GM18517 (cell line): ENCODE results near the gene SETD2.
A peak's percentile ranks its signal among the peaks of the same experiment; 100 is the strongest.

ENCODE experiments used
- ATAC-seq: cut with Tn5 transposase; IDR thresholded peaks from one replicate; pipeline ENCODE4 v1.9.1; 2021; ENCODE audit warnings: mild to moderate bottlenecking, moderate library complexity; ENCODE audit not compliant: unreplicated experiment

Gene SETD2

DNA sequence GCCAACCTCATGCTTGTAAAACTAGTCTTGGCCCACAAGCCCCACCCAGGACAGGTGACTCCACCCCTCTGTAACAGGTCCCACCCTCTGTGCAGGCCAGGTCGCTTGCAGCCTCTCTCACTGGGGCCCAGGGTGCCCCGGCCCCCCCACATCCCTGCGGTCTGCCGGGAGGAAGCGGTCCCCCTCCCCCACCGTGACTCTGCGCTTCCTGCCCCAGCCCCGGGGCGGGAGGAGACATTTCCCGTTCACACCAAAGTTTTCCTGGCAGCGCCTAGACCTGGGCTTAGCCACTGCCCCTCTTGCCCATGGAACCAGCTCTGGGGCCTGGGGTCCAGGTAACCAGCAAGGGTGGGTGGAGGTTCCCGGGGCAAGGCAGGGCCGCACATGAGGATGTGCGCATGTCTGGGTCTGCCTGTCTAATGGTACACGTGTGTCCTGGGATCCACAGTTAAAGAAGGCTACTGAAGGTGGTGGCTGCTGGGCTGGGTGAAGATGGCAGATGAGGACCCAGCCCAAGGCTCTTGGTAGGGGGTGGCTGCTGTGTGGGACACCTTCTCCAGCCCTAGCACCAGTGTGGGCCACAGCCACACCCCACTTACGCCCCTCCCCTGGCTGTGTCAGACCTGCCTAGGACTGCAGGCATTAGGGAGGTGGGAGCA is 176.0 kb downstream of the SETD2 start:
- ATAC-seq: peak; percentile 57

DNA sequence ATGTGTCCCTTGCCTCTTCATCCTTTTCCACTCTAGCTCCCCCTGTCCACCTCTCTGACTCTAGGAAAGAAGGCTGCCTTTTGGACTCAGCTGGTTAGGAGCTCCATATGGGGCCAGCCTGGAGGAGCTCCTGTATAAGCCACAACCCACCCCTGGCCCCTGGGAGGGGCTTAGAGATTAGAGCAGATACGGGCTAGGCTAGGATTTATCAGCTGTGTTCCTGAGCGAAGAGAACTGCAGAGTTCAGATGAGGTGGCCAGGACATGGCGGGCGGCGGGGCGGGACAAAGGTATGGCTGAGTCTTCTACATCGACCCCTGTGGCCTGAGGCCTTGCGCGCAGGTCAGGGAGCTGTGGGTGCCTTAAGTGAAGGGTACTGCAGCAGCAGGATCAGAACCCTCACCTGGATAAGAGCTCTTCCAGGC is 176.6 kb downstream of the SETD2 start:
- ATAC-seq: no peak

DNA sequence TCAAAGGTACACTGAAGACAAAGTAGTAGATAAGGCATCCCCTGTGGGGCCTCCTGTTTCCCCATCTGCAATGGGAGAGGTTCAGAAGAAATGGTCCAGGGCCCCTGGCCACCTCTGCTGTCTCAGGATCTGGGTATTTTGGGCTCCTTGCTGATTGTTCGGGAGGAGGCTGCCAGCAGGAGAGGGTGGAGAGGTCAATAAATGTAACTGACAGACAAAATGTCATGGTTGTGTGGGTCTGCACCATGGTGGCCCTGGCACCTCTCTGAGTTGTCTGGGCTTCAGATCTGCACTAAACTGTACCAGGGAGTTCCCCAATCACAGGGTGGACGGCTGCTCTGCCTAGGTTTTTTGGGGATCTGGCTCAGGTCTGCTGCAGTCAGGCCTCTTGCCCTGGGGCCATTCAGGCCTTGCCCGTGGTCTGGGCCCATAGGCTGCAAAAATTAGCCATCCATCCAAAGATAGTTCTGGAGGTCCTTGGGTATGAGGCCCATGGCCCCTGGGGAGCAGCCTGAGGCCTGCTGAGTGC is 177.1 kb downstream of the SETD2 start:
- no peak for ATAC-seq

DNA sequence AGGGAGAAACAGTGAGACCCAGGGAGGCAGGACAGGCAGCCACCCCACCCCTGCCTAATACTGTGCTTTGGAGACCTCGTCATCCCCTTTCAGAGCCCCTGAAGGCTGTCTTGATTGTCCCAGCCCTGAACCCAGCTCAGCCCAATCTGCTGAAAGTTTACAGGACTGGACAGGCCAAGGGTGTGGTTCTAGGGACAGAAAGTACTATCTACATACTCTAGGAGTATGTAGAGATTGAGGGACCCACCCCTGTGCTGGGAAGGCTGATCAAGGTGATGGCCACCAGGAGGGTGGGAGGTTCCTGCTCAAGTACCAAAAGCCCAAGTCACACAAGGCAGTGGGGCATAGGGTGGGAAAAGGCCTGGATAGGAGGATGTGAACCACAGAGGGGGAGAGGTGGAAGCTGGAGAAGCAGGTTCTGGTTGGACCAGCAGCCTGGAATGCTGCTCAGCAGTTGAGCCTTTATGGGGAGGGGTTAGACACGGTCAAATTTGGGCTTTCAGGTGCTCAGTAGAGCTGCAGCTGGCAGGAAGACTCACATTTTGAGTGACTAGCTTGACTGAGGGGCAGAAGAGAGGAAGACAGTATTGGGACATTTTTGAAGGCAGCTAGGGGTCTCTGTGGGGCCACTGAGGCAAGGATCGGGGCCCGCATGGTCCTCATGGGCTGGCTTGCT is 177.7 kb downstream of the SETD2 start:
- no peak for ATAC-seq

DNA sequence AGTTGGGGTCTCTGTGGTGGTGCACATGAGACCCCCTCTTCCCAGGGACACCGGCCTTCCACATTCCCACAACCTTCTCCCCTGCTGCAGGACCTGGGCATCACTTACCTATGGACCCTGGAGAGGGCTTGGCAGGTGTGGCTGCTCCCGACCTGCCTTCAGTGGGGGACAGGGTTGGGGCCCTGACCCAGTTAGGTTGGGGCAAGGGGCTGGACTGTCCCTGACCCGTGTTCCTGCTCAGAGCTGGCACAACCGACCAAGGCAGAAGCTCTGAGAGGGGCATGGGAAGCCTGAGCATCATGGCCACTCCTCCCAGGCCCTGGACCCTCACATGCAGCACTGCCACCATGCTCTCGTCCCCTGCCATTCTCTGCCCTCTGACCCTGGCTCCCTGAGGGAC is 178.3 kb downstream of the SETD2 start:
- no peak for ATAC-seq

DNA sequence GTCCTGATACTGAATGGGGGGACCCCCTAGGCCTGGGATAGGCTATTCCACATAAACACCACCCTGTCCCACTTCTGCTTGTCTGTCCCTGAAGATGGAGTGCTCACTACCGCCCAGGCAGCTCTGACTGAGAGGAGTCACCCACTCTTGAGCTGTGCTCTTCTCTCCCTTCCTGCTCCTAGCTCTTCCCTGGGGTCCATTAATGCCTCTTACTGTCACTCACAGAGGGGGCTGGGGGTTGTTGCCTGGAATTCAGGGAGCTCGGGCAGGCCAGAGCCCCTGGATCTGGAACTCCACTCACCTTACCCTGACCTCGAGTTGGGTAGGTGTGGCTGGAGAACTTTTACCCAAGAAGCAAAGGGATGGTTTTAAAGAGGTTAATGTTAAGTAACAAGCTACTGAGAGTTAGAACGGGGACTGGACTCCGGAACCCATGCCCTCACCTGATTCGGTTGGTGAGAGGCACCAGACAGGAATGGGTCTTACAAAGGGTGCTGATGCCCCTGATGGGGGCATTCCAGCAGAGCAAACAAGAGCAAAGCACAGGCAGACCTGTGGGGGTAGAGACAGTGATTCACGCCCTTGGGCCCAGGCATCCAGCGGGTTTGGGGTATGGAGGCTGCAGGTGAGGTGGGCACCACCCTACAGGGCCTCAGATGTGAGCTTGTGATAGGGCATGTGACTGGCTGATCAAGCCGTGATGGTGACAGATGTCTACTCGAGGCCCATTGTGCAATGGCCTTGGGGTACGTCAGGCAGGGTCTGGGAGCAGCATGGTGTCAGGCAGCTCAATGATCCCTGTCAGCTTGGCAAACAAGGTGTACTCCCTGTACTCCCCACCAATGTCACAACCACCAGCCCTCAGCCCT is 179.1 kb downstream of the SETD2 start:
- no peak for ATAC-seq

DNA sequence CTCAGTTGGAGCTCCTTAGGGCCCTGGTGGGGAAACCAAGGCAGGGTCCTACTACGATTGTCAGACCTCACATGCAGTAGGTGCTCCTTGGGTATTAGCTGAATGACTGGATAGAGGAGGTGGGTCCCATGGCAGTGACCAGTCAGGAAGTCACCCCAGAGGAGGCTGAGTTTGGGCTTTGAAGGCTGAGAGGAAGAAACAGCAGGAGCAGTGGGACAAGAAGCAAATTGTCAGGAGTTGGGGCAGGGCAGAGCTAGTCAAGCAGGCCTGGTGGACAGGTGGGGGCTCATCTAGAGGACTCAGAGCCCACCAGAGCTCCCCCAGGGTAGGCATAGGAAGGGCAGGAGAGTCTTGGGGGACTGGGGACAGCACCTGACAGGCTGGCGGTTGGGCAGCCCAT is 181.4 kb downstream of the SETD2 start:
- ATAC-seq: no peak

DNA sequence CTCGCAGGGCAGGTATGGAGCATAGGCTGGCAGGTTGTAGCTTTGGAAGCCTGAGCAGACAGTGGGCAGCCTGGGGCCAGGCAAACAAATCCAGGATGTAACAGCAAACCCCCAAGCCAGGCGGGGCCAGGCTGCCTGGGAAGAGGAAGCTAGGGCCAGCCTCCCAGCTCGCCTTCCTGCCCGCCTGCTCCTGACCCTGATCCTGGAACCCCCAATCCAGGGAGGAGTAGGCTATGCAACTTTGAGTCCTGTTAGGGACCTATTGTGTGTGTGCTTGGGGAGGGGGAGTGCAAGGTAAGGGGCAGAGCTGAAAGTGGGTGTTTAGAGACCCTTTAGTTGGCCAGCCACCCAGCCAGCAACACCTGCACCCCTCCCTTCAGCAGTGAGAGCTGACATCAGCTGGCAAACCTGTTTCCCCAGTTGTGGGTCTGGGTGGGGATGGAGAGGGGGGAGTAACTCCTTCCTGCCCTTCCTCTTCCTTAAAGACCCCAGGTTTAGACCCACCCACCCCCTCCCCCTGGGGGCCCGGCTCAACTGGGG is 181.9 kb downstream of the SETD2 start:
- ATAC-seq: no peak

DNA sequence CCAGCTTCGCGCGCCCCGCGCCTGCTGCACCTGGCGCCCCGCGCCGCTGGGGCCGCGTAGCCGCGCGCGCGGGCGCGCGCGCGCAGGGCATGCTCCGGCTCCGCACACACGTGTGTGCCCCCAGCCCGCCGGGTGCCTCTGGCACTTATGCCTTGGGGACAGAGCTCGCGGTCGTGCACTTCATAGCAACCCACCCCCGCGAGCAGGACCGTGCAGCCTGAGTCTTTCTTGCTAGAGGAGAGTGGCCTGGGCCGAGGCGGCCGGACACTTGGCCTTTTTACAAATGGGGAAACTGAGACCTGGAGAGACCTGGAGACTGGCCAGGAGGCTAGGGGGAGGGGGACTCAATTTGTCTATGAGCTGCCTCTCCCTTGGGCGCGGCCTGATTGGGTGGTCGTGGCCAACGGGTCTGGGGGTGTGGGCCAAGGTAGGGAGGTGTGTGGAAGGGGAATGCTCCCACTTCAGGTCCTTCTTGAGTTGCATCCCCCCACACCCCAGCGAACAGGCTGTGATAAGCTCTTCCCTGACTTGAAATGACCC is 183.9 kb downstream of the SETD2 start:
- peak; percentile 4 for ATAC-seq

DNA sequence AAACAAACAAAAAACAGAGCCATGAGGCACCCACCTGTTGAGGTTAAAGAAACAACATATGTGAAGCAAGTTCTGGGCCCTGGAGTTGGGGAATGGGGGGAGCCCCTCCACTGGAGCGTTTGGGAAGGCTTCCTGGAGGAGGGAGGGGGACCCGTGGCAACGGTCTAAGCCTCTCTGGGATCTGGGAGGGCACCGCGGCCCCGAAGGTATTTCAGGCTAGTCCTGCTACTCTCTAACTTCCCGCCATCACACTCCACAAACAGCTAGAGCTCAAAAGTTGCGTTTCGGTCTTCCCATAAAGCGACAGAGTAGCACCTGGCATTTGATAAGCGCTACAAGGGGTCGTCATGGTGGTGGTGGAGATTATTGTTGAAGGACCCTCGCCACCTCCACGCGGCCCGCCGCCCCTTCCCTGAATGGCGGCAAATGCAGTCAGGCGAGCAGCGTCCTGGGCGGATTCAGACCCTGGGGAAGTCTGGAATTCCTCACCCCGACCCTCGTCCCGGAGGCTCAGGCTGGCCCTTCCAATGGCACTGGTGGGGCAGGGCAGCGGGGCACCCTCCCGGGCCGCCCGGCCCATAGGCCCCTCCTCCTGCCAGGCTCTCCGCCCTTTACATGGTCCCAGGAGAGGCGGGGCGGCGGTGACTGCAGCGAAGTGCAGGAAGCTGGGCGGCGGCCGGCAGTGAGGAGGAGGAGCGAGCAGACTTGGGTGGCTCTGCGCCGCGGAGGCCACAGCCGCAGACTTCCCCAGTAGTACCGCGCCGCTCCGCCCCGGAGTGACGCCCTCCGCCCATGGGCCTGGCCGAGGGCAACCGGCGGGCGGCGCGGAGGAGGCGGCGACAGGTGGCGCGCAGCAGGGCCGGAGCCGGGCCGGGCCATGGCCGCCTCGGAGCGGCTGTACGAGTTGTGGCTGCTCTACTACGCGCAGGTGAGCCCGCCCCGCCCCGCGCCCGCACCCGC is 184.6 kb downstream of the SETD2 start, which contains the start of gene NBEAL2:
Gene NBEAL2 (plus strand): TSS at position 682 of the 960 bp plus-strand sequence. CDS start 196 bp downstream, at position 878.
- ATAC-seq: peak; percentile 65

DNA sequence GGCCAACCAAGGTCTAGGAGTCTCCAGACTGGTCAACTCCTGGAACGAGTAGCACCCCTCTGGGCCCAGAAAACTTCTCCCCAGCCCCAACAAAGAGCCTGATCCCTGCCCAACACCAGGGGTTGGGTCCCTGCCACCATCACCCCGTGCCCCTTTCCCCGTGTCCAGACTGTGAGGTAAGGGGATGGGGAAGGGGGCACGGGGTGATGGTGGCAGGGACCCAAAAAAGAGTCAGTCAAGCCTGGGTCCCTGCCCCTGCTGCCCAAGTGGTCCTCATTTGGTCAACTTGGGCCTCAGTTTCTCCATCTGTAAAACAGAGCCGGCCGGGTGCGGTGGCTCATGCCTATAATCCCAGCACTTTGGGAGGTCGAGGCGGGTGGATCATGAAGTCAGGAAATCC is 185.5 kb downstream of the SETD2 start:
- no peak for ATAC-seq

DNA sequence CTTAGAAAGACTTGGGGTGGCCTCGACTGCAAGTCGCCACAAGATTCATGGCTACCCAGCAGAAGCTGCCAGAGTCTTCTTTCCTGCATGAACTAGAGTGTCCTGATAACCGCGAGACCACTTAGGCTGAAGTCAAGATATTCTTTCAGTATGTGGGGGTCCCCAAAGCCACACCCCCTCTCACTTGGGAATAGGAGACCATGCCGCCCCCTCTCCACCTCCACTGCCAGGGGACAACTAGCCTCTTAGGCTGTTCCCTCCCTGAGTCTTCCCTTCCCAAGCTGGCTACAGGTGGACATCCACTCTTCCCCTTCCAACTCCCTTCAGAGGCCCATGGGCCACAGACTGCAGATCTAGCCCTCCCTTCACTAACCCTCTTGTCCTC is 186.1 kb downstream of the SETD2 start:
- ATAC-seq: no peak

DNA sequence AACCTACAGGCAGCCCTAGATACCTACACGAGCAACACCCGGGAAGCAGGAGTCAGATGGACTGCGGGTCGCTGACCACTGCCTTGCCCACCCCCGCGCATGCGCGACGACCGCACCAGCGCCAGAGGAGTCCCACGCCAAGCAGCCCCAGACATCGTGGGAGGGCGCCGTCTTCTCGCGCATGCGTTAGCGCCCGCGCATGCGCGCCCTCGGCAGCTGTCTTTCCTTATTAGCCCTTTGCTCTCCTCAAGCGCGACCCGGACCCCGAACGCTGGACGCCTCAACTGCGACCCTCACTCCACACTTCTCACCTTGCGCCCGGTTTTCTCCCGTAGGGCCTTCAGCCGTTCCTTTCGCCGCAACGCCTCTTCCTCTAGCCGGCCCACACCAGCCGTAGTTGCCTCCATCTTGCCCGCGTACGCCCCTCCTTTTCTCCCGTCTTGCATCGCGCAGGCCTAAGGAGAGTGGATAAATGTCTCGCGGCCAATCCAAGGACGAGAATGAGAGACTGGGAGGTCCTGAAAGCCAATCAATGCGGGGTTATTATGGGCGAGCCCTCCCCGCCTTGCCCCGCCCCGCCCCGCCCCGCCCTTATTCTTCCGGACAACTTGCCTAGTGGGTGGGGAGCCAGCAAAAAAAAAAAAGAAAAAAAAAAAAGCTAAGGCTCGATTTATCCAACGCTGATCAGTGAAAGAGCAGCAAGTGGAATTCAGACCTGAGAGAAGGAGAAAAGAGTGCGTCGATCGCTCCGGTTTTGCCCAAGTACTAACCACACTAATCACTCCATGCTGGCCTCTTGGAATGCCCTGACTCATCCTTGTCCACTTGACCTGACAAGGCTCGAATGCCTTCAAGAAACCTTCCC is 187.4 kb downstream of the SETD2 start, which contains the start of gene CCDC12:
Gene CCDC12 (minus strand): TSS at position 420 of the 865 bp plus-strand sequence. CDS start 13 bp downstream, at position 407.
- ATAC-seq: peak; percentile 66

DNA sequence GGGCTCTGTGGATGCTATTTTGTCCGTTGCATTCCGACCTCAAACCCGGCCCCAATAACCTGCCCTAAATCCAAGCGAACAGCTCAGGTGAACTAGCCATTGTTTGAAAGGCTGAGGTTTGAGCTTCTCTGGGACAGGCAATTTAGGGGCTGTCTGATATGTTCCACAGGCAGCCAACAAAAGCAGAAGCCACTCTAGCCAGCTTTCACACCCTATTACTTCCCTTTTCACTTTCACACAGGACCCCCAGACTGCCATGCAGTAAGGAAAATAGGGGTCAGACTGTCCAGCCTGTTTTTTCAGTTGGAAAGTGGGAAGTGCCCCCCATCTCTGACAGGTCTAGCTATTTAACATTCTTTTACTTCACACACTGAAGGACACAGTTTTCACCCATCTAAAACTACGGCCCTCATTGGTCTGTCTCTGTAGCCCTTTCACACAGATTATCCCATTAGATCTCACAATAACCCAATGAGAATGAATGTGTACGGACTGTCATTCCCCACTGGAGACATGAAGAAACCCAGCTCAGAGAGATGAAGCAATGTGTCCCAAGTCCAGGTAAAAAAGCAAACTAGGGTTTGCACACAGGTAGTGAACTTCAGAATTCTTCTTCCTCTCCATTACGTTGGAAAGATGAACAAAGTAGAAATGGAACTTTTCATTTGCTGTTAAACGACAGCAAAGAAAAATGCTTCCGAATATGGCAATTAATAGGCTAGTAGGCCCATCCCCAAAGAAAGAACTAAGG is 189.3 kb downstream of the SETD2 start:
- no peak for ATAC-seq

DNA sequence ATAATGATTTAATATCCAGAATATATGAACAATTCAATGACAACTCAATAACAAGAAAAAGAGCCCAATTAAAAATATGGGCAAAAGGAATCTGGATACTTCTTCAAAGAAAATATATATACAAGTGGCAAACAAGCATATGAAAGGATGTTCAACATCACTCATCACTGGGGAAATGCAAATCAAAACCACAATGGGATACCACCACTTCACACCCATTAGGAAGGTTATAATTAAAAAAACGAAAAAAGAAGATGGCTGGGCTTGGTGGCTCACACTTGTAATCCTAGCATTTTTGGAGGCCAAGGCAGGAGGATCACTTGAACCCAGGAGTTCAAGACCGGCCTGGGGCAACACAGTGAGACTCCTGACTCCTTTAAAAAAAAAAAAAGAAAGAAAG is 191.5 kb downstream of the SETD2 start:
- ATAC-seq: no peak

DNA sequence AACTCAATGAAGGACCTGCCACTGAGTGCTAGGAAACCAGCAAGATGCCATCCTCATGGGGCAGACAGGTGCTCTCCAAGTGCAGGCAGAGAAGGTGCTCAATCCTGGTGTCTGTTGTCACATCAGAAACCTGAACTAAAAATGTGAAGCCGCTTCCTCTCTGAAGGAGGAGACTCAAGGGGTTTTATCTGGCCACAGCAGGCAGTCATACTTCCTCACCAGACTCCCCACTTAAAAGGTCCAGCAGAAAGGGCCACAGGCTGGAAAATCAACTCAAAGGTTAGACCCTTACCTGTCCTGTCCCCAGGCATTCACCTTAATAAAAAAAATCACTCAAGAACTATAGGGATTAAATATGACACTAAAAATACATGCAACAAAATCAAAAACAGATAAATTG is 192.2 kb downstream of the SETD2 start:
- ATAC-seq: no peak

DNA sequence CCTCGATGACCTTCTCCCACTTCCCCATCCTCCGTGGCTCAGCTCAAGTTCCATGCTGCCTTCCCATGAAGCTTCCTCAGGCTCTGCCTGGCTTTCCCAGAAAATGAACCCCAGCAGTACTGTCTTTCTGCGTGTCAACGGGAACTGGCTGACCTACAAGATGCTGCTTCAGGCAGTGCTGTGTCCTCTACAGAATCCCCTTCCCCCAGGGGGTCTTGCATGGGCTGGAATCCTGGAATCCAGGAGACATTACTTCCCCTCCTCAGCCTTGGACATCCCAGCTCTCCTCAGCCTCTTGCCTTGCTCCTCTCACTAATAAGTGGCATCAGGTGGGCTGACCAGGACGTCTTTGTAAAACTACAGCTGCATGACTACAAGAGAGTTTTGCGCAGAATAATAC is 192.8 kb downstream of the SETD2 start:
- ATAC-seq: no peak
